ENCODE results near the gene TOR1B. TPM values are rescaled to one million over a fixed set of nuclear protein-coding genes. Genes with fewer than 3 reads are reported as not detected.

TOR1B gene
- total RNA-seq, 4 donors from 2014 or later = 4.1 to 33.9 (median 13.2) TPM

GRCh38 chr9:129851821-129852220 is 48.8 kb downstream of the TOR1B start:
- Histone ChIP-seq H3K4me3 (no peak overlapping the region), H3K27me3 (no peaks in the 10 kb centered on the region), H3K9me3 (no peaks in the 10 kb centered on the region), H3K36me3 (no peaks in the 10 kb centered on the region), H3K4me1 (no peaks in the 10 kb centered on the region), H3K27ac (peak overlapping the region in 1 of 2 donors; percentile 36)
- no peak for DNase-seq
- intact Hi-C loops (cut with DNase I; ENCODE audit: low total_unique reads) = no loop called here
- no peak for TF ChIP-seq POLR2A (IDR thresholded peaks at IDR 0.05)
- TF ChIP-seq, protein P1, sequence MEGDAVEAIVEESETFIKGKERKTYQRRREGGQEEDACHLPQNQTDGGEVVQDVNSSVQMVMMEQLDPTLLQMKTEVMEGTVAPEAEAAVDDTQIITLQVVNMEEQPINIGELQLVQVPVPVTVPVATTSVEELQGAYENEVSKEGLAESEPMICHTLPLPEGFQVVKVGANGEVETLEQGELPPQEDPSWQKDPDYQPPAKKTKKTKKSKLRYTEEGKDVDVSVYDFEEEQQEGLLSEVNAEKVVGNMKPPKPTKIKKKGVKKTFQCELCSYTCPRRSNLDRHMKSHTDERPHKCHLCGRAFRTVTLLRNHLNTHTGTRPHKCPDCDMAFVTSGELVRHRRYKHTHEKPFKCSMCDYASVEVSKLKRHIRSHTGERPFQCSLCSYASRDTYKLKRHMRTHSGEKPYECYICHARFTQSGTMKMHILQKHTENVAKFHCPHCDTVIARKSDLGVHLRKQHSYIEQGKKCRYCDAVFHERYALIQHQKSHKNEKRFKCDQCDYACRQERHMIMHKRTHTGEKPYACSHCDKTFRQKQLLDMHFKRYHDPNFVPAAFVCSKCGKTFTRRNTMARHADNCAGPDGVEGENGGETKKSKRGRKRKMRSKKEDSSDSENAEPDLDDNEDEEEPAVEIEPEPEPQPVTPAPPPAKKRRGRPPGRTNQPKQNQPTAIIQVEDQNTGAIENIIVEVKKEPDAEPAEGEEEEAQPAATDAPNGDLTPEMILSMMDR (IDR thresholded peaks at IDR 0.05) = no peak

GRCh38 chr9:129852579-129852978 is 49.6 kb downstream of the TOR1B start:
- no peaks in the 10 kb centered on the region for H3K4me1 ChIP-seq
- no peaks in the 10 kb centered on the region for H3K27me3 ChIP-seq
- DNase-seq = no peak
- TF ChIP-seq, protein P1 (IDR thresholded peaks at IDR 0.05) = no peak
- no peak for TF ChIP-seq POLR2A (IDR thresholded peaks at IDR 0.05)
- intact Hi-C loops (cut with DNase I; ENCODE audit: low total_unique reads) = no loop called here
- H3K9me3 ChIP-seq = no peaks in the 10 kb centered on the region
- H3K27ac ChIP-seq = no peak overlapping the region
- H3K4me3 ChIP-seq = no peak overlapping the region
- H3K36me3 ChIP-seq = no peaks in the 10 kb centered on the region

DNA sequence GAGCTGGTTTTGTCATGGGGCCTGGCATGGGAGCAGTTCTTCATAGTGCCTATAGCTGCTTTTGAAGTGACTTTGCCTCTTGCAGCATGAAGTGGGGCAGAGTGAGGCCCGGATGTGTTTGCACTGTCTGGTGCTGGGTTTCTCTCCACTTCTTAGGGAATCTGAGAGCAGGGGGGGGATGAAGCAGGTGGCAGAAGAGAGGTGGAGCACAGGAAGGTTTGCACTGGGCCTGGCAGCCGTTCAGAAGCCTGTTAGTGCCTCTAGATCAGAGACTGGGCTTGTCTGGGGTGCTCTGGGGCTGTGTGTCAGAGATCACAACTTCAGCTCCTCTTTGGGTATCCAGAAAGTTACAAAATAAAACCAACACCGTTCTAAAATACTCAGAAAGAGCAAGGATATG is 50.6 kb downstream of the TOR1B start:
- Histone ChIP-seq H3K27me3 (no peaks in the 10 kb centered on the region), H3K4me3 (no peak overlapping the region), H3K9me3 (no peaks in the 10 kb centered on the region), H3K27ac (no peak overlapping the region), H3K36me3 (no peaks in the 10 kb centered on the region), H3K4me1 (no peaks in the 10 kb centered on the region)
- no peak for DNase-seq
- no peak for TF ChIP-seq POLR2A (IDR thresholded peaks at IDR 0.05)
- TF ChIP-seq, protein P1 (IDR thresholded peaks at IDR 0.05) = no peak
- intact Hi-C loops (cut with DNase I; ENCODE audit: low total_unique reads) = no loop called here

DNA sequence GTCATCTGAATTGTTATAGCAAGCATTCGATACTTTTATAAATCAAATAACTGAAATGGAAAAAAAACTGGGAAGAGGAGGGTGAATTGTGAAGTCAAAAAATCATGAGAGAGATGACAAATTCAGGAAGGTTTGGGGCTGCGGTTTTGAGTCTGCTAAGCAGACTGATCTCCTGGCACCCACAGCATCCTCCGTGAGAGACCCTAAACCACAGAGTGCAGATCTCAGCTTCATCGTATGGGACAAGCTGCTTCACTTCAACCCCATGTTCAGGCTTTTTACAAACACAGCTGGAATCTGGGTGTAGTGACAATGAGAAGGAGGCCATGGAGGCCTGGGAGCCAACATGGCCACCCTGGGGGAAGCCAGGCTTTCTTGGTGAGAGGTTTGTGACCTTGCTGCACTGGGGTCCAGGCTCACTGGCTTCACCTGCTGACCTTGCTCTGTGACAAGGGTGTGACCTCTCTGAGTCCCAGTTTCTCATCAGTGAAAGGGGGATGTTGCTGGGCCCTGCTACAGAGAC is 51.7 kb downstream of the TOR1B start:
- H3K4me1 ChIP-seq = no peaks in the 10 kb centered on the region

GRCh38 chr9:129857207-129857606 is 54.2 kb downstream of the TOR1B start:
- H3K27me3 ChIP-seq = no peaks in the 10 kb centered on the region
- intact Hi-C loops (cut with DNase I; ENCODE audit: low total_unique reads) = no loop called here
- TF ChIP-seq, protein P1 (IDR thresholded peaks at IDR 0.05) = no peak
- no peak for TF ChIP-seq POLR2A (IDR thresholded peaks at IDR 0.05)
- no peaks in the 10 kb centered on the region for H3K36me3 ChIP-seq
- no peak overlapping the region for H3K4me3 ChIP-seq
- no peak overlapping the region for H3K27ac ChIP-seq
- no peaks in the 10 kb centered on the region for H3K4me1 ChIP-seq
- no peaks in the 10 kb centered on the region for H3K9me3 ChIP-seq
- DNase-seq = no peak

More for the DNA sequence above, 51.7 kb downstream of the TOR1B start:
- no peak for DNase-seq
- Histone ChIP-seq H3K36me3 (no peaks in the 10 kb centered on the region), H3K9me3 (no peaks in the 10 kb centered on the region), H3K4me3 (no peak overlapping the region), H3K27ac (no peak overlapping the region), H3K27me3 (no peaks in the 10 kb centered on the region)
- intact Hi-C loops (cut with DNase I; ENCODE audit: low total_unique reads) = no loop called here
- TF ChIP-seq, protein P1 (IDR thresholded peaks at IDR 0.05) = no peak
- TF ChIP-seq POLR2A (IDR thresholded peaks at IDR 0.05) = no peak

Data from uterus (tissue), 4 donors.